NCI-H1092 treated with DMSO at 0.1 percent for 48 hours (cell line): Measurements from ENCODE around the gene SDHA.
"Not testable (repeated sequence)": the region's sequence is repeated elsewhere in the genome, so short reads cannot be mapped to it uniquely, and the experiment has no call there.

Experiments used
- DNase-seq: peaks from one replicate; lab custom pipeline; 2025; lab: John Stamatoyannopoulos, UW

Gene SDHA

GRCh38 chr5:300691-301435, 82.7 kb downstream of the SDHA start:
- DNase-seq: not testable (repeated sequence)

DNA sequence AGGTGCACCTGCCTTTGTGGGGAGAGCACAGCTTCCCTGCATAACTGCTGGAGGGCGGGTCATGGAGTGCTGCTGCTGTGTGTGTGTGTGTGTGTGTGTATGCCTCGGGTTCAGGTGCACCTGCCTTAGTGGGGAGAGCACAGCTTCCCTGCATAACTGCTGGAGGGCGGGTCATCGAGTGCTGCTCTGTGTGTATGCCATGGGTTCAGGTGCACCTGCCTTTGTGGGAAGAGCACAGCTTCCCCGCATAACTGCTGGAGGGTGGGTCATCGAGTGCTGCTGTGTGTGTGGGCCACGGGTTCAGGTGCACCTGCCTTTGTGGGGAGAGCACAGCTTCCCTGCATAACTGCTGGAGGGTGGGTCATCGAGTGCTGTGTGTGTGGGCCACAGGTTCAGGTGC, 84.3 kb downstream of the SDHA start:
- not testable (repeated sequence) for DNase-seq

GRCh38 chr5:302966-303365, 84.8 kb downstream of the SDHA start:
- DNase-seq: no peak

DNA sequence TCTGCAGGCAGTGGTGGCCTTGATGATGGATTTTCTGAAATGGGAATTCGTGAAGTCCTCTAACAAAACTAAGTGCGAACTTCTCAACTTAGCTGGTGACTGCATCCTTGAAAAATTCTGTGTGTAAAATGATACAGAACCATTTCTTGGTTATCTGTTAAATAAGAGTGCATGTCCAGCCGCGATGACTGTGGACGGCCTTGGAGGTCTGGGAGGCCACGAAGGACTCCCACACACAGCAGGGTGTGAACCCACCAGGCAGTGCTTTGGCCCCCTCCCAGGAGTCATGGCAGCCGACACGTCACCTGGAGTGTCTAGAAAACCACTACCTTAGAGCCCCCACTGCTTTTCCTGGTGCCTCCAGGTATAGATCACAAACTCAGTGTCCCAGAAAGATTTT, 85.6 kb downstream of the SDHA start:
- DNase-seq: not testable (repeated sequence)

GRCh38 chr5:305050-305449, 86.9 kb downstream of the SDHA start:
- no peak for DNase-seq

GRCh38 chr5:305459-305858, 87.3 kb downstream of the SDHA start:
- no peak for DNase-seq

- no peak for DNase-seq
These were observed 88.1 kb downstream of the SDHA start for GRCh38 chr5:306011-306805.
